ENCODE data around the gene TNRC18.

Gene TNRC18

DNA sequence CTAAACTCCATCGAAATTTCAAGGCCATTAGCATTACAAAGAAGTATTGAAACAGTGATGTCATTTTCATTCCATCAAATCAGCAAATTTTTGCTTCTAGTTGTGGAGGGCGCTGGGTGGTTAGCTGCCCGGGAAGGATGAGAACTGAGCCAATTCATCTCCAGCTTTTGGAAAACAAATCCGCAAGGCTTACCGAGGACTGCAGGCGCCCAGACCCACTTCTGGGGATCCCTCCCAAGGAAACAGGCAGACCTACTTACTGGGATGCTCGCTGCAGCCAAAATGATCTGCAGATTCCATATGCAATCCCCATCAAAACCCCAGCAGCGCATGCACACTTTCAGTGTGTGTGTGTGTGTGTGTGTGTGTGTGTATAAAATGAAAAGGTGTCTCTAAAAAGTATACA is 19.2 kb downstream of the TNRC18 start:
- no peak for DNase-seq (ENCODE audit: low read depth)

DNA sequence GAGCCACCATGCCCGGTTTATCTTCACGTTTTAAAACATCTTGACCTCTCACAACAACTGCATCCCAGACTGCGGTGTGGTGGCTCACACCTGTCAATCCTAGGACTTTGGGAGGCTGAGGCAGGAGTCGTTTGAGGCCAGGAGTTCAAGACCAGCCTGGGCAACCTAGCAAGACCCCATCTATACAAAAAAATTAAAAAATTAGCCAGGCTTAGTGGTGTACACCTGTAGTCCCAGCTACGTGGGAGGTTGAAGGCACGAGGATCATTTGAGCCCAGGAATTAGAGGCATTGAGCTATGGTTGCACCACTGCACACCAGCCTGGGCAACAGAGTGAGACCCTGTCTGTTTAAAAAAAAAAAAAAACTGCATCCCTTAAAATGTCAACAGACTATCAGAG is 20.2 kb downstream of the TNRC18 start:
- DNase-seq (ENCODE audit: low read depth), result no peak

DNA sequence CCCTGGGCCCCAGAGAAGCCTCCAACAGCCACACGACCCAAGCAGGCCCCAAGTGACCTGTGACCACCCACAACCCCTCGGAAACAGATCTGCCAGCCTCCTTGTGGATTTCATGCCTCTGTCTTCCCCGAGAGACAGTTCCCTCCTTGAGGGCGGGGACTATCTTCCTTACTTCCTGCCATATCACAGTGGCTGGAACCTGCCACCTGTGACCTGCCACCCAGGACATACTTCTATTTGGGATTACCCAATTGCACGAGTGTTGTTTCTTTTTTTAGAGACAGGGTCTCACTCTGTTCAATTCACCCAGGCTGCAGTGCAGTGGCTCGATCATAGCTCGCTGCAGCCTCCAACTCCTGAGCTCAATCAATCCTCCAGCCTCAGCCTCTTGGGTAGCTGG is 25.9 kb downstream of the TNRC18 start:
- DNase-seq (ENCODE audit: low read depth), result no peak

DNA sequence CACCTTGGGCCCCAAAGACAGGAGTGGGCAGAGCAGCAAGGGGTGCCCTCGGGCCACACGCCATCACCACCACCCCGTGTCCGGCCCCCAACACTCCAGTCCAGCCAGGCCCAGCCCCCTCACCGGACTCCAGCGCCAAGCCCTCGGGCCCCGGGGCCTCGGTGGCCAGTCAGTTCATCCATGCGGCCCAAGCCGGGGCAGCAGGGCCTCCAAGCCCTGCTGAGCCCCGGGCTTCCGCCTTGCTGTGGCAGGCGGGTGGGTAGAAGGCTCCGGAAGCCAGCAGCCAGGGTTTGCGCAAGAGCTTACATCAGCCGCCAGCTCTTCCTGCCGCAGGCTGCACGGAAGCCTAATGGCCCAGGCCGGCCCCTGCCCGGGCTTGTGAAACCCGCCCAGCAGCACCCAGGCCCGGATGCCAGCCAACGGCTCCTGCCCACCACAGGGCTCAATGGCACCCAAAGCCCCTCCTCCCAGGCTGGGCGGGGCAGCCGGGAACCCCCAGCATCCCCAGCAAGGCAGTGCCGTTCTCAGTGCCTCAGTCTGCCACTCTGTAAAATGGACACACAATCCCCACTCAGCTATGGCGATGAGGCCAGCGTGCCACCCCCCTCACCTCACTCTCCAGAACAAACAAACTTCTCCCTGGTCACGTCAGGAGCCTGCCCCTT is 26.5 kb downstream of the TNRC18 start:
- peak; percentile 95 for DNase-seq (ENCODE audit: low read depth)

DNA sequence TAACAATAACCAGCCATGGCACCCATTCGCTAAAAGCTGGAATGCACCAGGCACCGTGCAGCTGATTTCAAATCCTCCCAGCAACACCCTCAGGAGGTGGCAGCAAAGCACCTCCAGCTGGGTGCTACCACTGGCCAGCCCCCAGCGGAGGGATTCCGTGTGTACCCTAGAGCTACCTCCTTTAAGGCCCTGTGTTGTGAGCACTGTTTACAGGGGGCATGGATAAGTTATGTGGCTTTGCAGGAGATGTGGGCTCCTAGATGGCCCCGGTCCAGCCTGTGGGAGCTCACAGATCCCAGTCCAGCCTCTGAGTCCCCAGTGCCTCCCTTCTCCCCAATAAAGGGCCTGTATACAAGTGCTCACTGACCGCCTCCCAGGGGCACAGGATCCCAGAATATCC is 27.1 kb downstream of the TNRC18 start:
- no peak for DNase-seq (ENCODE audit: low read depth)

DNA sequence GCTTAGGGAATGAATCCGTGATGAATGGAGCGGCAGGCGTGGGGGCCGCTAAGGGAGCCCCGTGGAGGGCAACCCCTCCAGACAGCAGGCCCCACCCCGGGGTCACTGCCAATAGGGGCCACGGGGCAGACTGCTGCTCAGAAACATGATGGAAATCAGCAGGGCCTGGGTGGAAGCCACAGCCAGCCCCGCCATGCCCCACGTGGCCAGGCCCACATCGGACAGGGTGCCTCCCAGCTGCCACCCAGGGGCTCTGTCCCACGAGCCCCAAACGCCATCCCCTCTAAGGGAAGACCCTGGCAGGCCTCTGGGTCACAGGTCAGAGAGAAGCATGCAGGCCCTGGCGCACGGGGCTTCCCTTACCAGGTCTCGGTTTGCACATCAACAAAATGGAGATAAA is 28.4 kb downstream of the TNRC18 start:
- DNase-seq (ENCODE audit: low read depth), result no peak

DNA sequence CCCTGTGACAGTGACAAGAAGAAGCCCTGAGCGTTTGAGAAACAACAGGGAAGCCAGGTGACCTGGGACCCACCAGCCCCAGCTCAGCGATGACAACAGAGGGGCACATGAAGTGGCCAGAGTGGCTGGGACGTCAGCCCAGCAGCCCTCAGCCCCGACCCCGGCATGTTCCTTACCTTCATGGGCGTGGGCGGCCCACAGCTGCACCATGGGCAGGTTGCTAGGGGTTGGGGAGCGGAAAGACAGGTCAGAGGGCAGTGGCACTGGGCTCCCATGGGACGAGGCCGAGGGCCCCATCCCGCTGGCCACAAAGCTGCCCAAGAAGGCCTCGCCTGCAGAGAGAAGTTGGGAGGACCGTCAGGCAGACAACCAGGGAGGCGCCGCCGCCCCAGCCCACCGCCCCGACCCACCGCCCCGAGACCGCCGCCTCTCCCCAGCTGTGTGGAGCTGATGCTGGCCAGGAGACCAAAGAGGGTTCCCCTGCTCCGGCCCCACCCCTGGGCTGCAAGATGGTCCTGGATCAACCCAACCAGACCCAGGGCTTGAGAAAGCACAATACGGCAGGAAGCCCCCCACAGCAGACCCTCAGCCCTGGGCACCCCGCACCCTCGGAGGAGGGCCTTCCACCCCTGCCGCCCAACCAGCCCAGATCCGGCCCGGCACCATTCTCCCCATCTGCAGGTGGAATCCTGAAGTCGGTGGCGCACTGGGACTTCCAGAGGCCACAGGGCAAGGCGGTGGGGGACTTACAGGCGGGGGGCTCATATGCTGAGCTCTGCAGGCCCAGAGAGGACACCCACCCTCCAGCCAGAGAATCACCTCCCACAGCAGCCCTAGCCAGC is 29.1 kb downstream of the TNRC18 start:
- DNase-seq (ENCODE audit: low read depth), result no peak

DNA sequence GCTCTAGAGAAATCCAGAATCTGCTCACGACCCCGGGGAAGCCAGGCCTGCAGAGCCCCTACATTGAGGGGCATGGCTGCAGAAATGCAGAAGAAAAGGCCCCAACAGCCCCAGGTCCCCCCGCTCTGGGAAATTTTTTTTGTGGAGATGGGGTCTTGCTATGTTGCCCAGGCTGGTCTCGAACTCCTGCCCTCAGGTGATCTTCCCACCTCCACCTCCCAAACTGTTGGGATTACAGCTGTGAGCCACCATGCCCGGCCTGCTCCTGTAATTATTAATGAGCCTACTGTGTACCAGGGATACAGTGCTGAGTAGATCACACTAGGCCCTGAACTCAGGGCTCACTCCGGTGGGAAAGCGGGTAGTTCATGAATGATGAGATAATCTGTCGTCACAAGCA is 29.9 kb downstream of the TNRC18 start:
- DNase-seq (ENCODE audit: low read depth), result no peak

DNA sequence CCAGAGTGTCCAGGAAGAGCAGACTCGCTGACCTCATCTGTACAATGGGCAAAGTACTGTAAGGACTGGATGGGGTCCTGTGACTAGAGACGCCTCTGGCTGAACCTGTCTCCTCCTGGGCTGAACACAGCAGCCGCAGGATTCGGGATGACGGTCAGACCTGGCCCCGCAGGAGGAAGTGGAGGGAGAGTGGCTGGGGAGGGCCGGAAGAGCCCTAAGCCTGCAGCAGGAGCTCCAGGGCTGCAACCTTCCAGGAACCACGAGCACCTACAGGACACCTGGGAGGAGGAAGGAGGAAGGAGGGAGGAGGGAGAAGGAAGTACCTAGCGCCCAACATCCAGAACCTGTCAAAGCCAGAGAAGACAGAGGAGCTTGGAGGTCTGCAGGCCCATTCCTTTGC is 30.3 kb downstream of the TNRC18 start:
- DNase-seq (ENCODE audit: low read depth), result no peak

DNA sequence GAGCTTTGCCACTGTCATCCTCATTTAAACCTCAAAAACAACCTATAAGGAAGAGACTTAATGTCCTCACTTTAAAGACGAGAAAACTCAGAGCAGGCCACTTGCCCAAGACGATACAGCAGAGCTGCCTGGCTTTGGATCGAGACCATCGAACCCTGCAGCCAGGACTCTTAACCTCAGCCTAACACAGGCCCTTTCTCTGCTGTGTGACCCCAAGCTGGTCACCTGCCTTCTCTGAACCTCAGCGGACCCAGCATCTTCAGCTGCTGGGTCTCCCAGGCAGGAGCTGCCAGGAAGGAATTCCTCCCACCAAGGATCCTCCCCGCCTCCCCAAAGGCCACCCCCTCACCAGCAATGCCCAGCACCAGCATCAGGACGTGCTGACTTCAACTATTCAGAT is 32.7 kb downstream of the TNRC18 start:
- no peak for DNase-seq (ENCODE audit: low read depth)

DNA sequence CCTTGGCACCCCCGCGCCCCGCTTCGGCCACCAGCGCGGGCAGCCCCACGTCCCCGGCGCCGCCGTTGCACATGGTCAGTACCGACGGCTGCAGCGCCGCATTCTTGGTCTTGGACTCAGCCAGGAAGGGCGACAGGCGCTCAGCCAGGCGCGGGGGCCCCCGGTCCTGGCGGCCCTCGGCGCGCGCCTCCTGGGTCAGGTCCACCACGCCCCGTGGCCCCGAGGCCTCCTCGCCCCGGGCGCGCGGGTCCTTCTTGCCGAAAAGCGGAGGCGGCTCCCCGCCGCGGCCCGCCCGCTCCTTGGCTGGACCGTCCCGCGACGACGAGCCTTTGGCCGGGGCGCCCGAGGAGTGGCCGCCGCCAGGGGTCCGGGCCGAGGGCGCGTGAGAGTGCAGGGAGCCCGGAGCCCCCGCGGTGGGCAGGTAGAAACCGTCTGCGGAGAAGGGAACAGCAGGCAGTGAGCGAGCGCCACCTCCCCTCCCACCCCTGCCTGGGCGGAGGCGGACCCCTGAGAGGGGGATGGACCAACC is 34.7 kb downstream of the TNRC18 start:
- DNase-seq (ENCODE audit: low read depth), result no peak

DNA sequence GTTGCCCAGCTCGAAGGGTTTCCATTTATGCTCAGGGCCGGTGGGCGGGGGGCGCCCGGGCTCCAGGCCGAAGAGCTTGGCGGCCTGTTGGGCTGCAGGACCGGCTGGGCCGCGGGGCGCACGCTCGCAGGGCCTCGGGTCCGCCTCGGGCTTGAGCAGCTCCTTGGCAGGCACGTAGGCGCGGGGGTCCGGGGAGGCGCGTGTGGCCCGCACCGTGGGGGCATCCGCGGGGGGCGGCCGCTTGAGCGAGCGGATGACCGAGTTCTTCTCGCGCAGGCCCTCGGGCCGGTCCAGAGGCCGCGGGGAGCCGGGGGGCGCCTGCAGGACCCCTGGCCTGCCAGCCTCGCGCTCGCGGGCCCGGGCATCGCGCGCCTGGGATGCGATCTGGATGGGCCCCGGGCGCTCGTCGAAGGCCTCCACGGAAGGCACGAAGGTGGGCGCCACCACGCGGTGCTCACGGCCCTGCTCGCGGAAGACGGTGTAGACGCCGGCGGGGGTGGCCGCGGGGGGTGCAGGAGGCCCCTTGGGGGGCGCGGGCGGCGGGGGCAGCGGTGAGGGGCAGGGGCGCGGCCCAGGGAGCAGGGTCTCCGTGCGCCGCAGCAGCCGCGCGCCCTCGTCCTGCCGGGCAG is 35.2 kb downstream of the TNRC18 start:
- no peak for DNase-seq (ENCODE audit: low read depth)

DNA sequence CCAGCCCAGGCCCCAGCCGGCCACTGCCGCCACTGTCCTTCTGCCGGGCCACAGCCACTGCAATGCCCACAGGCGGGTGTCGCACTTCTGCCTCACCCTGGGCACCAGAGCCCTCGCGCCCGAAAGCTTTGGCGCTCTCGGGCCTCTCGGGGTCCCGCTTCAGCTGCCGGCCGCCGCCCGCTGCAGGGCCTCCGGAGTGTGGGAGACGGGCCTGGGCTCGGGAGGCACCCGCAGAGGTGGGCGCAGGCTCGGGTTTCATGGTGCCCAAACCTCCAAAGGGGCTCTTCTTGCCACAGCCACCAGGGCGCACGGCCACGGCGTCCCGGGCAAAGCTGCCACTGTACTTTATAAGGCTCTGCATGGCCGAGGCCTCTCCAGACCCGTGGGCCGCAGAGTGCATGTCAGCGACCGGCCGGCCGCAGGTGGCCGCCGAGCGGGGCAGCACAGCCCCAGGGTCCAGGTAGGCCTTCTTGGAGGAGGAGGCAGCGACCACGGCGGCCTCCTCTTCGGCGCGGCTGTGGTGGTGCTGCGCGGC is 35.9 kb downstream of the TNRC18 start:
- no peak for DNase-seq (ENCODE audit: low read depth)

DNA sequence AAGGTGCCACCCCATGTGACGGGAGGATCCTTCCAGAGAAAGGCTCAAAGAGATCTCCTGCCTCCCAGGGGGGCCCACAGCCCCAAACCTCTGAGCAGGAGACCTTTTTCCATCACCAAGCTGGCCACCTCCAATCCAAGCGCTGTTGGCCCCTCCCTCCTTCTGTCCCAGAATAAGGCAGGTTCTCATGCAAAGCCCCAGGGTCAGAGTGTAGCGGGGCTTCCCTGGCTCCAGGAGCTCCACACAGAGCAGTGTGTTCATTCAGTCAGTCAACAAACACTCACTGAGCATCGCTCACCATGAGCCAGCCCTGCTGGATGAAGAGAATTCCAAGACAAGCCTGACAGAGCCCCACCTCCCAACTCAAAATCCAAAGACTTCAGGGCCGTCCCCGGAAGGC is 39.0 kb downstream of the TNRC18 start:
- no peak for DNase-seq (ENCODE audit: low read depth)

DNA sequence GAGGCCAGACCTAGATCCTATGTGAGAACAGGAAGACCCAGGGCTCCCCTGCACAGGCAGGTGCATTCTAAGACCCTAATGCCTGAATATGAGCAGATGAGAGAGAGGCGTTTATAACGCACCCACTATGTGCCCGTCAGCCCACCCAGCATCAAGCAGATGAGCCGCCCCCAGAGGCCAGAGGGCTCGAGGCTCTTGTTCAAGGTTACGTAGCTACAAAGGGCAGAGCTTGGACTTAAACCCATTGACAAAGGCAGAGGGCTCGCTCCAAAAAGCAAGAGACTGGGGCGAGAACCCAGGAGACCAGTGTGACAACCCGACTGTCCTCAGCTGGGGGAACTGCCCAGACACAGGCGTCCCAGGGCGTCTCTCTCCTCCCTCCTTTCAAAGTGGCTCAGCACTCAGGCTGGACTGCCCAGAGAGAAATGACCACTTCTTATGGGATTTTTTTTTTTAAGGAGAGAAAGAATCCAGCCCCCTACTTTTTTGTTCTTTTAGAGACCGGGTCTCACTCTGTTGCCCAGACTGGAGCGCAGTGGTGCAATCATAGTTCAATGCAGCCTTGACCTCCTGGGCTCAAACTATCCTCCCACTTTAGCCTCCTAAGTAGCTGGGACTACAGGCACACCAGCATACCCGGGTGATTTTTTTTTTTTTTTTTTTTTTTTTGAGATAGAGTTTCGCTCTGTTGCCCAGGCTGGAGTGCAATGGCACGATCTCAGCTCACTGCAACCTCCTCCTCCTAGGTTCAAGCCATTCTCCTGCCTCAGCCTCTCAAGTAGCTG is 40.1 kb downstream of the TNRC18 start:
- DNase-seq (ENCODE audit: low read depth), result no peak

DNA sequence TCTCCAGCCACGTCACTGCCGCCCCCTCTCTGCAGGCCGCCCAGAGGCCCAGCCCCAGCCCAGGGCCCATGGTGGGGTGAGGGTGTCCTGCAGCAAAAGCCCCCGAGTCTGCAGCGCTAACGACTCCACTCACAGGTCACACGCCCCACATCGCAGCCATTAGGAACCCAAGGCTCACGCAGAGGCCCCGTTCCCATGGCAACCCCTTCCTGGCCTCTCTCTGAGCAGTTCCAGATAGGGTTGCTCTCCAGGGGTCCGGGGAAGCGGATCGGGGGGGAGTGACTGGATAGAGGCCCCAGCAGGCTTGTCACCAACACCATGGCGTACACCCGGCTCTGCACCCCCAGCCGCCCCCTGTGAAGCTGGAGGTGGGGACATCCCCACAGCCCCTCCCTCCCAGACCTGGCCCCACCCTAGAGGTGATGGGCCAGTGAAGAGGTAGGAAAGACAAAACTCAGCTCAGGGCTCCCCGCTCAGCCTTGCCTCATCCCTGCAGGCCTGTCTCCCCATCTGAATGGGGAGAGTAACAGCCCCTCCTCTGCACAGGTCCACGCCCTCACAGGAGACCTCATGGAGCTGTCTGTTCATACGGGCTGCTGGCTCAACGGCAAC is 41.2 kb downstream of the TNRC18 start:
- DNase-seq (ENCODE audit: low read depth), result peak; percentile 21

DNA sequence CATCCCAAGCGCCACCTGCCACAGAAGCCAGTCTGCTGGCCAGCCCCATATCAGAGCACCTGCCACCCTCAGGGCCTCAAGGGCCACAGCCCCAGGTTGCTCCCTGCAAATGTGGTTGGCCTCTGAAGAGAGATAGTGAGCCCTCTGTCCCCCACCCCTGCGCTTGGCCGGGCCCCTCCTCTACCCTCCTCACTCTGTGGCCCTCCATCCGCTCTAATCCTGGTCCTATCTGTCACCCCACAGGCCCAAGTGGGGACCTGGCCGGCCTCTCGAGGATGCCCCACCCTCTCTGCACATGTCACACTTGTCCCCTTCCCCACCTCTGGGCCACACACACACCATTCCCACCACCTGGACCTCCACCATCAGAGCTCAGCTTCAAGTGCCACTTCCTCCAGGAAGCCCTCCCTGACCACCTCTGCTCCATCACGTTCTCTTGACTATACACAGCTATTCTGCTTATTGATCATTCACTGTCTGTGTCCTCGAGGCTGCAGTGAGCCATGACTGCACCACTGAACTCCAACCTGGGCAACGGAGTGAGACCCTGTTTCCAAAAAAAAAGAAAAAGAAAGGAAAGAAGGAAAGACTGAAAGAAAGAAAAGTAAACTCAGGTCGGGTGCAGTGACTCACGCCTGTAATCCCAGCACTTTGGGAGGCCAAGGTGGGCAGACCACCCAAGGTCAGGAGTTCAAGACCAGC is 42.4 kb downstream of the TNRC18 start:
- DNase-seq (ENCODE audit: low read depth), result no peak

DNA sequence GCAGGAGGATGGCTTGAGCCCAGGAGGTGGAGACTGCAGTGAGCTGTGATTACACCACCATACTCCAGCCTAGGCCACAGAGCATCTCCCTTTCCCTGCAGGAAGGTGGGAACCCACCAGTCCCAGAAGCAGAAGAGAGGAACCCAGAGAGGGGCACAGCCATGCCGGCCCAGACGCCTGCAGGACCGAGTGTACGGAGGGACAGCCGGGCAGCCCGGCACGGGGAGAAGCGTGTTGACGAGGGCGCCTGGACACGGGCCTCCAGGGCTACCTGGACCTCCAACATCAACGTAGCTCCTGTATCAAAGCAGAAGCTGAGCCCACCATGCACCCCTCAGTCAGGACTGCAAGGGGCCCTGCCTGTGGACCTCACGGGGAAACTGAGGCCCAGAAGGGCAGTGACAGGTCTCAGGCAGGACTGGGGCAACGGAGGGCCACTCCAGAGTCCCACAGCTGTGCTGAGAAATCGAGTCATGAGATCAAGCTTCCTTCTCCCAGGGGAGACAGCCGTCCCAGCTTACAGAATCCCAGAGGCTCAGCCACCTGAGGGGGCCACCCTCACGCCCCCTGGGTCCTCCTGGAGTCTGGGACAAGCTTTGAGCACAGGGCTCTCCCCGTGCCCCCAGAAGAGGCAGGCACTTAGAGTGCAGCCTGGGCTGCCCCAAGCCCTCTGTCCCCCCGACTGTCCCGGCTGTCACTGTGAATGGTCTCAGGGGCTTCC is 43.1 kb downstream of the TNRC18 start:
- DNase-seq (ENCODE audit: low read depth), result no peak

DNA sequence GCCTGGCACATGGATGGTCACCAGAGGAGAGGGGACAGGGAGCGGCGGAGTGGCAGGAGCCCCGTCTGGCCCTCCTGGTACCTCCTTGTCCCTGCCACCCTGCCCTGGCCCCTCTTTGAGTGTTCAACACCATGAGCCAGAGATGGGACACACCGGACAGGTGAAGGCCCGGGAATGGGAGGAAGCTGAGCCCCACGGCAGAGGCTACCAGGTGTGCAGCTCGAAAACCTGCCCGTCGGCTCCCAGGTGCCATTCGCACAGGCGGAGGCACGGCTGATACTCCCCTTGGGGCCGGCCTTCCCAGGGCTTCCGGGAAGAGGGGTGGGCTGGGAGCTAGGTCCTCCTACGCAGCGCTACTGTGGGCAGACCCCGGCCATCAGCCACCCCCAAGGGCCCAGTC is 44.1 kb downstream of the TNRC18 start:
- DNase-seq (ENCODE audit: low read depth), result no peak

DNA sequence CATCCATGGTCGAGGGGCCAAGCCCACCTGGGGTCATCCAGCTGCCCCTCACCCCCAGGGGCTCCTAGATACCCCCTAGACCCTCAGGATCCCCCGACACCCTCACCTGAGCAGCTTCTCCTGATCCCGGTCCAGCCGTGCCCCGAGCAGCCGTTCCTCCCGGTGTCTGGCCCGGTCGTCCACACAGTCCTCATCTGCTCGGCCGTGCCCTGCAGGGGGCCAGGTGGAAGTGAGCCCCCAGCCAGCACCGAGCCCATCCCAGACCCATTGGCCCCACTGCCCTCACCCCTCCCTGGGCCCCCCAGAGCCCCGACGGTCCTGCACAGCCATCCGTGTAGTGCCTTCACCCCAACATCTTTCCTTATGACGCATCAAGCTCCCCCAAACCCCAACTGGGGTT is 45.8 kb downstream of the TNRC18 start:
- DNase-seq (ENCODE audit: low read depth), result no peak

Measured in iris pigment epithelial cell (primary cell).